ENCODE data around the gene RBAK.
"Not testable (repeated sequence)": the region's sequence is repeated elsewhere in the genome, so short reads cannot be mapped to it uniquely, and the experiment has no call there.

The RBAK gene

GRCh38 chr7:5082806-5083205 lies 37.1 kb downstream of the RBAK start:
- no peak for DNase-seq (ENCODE audit: low read depth)
- TF ChIP-seq CTCF (IDR thresholded peaks at IDR 0.05; ENCODE audit: low read depth, low read length, missing control alignments): no peak
- no peak overlapping the region for H3K4me3 ChIP-seq (ENCODE audit: low read depth, low read length)

- no peak overlapping the region for H3K4me3 ChIP-seq (ENCODE audit: low read depth, low read length)
- DNase-seq (ENCODE audit: low read depth): no peak
- TF ChIP-seq CTCF (IDR thresholded peaks at IDR 0.05; ENCODE audit: low read depth, low read length, missing control alignments): no peak
These were observed 37.7 kb downstream of the RBAK start for GRCh38 chr7:5083311-5083711.

GRCh38 chr7:5086256-5086655 lies 40.6 kb downstream of the RBAK start:
- no peak overlapping the region for H3K4me3 ChIP-seq (ENCODE audit: low read depth, low read length)
- DNase-seq (ENCODE audit: low read depth): no peak
- TF ChIP-seq CTCF (IDR thresholded peaks at IDR 0.05; ENCODE audit: low read depth, low read length, missing control alignments): no peak

GRCh38 chr7:5088228-5088833 lies 42.7 kb downstream of the RBAK start:
- not testable (repeated sequence) for DNase-seq (ENCODE audit: low read depth); H3K4me3 ChIP-seq (ENCODE audit: low read depth, low read length)

- no peak overlapping the region for H3K4me3 ChIP-seq (ENCODE audit: low read depth, low read length)
- TF ChIP-seq CTCF (IDR thresholded peaks at IDR 0.05; ENCODE audit: low read depth, low read length, missing control alignments): no peak
- no peak for DNase-seq (ENCODE audit: low read depth)
These were observed 43.2 kb downstream of the RBAK start for GRCh38 chr7:5088906-5089305.

- no peak overlapping the region for H3K4me3 ChIP-seq (ENCODE audit: low read depth, low read length)
- no peak for DNase-seq (ENCODE audit: low read depth)
- TF ChIP-seq CTCF (IDR thresholded peaks at IDR 0.05; ENCODE audit: low read depth, low read length, missing control alignments): no peak
These were observed 48.3 kb downstream of the RBAK start for GRCh38 chr7:5093948-5094347.

GRCh38 chr7:5094641-5095040 lies 49.0 kb downstream of the RBAK start:
- H3K4me3 ChIP-seq (ENCODE audit: low read depth, low read length): no peak overlapping the region
- DNase-seq (ENCODE audit: low read depth): no peak
- TF ChIP-seq CTCF (IDR thresholded peaks at IDR 0.05; ENCODE audit: low read depth, low read length, missing control alignments): no peak
